PC-9 (cell line): ENCODE measurements around the gene SCAMP1. TPM values are rescaled to one million over a fixed set of nuclear protein-coding genes. Genes with fewer than 3 reads are reported as not detected.

Experiments used
- BruUV-seq: library from RNA; stranded (reverse); fragments of 400-500 nt; replicated peaks from 2 replicates; lab custom pipeline; 2021; lab: Mats Ljungman, UMichigan
- CTCF ChIA-PET: fragments of 300-600 bp; sonication (Branson Sonifier 250); formaldehyde crosslinking; loops from one replicate; lab custom pipeline; 2022; ENCODE audit warnings: antibody characterized with exemption; lab: Charles Lee
- POLR2A ChIA-PET: fragments of 300-600 bp; sonication (Branson Sonifier 250); formaldehyde crosslinking; loops from one replicate; lab custom pipeline; 2022; ENCODE audit warnings: antibody characterized with exemption; ENCODE audit not compliant: unreplicated experiment; lab: Charles Lee
- DNase-seq, 2 experiments: peaks; one replicate each; pipeline versions ENCODE4 v3.0.0 to v3.0.0-alpha.2; 2015 to 2022; ENCODE audit warnings: mixed read lengths in 1 of 2
- H2AFZ ChIP-seq: fragments of 200-600 bp; sonication (generic); 2 replicates; pipeline ENCODE4 v1.8.1; 2017; ENCODE audit warnings: antibody characterized with exemption
- H3F3A ChIP-seq: fragments of 200-600 bp; sonication (generic); 2 replicates; pipeline ENCODE4 v1.8.1; 2017; ENCODE audit warnings: antibody characterized with exemption, mild to moderate bottlenecking, low read depth; ENCODE audit not compliant: insufficient read depth
- H3K27ac ChIP-seq: fragments of 200-600 bp; sonication (generic); 2 replicates; pipeline ENCODE4 v1.6.1; 2016; ENCODE audit warnings: mixed run types
- H3K27me3 ChIP-seq: fragments of 200-600 bp; sonication (generic); 2 replicates; pipeline ENCODE4 v1.6.1; 2016; ENCODE audit warnings: low read depth, mixed run types; ENCODE audit not compliant: insufficient read depth
- H3K36me3 ChIP-seq: fragments of 200-600 bp; sonication (generic); 2 replicates; pipeline ENCODE4 v1.6.1; 2016; ENCODE audit warnings: low read depth, mixed run types
- H3K4me1 ChIP-seq: fragments of 200-600 bp; sonication (generic); replicated peaks from 2 replicates; pipeline ENCODE4 v1.6.1; 2016; ENCODE audit warnings: mixed run types; ENCODE audit not compliant: insufficient read depth
- H3K4me2 ChIP-seq: fragments of 200-600 bp; sonication (generic); 2 replicates; pipeline ENCODE4 v1.6.1; 2017; ENCODE audit warnings: mixed run types
- H3K4me3 ChIP-seq: fragments of 200-600 bp; sonication (generic); 2 replicates; pipeline ENCODE4 v1.6.1; 2016; ENCODE audit warnings: mixed run types
- H3K79me2 ChIP-seq: fragments of 200-600 bp; sonication (generic); 2 replicates; pipeline ENCODE4 v1.6.1; 2017; ENCODE audit warnings: low read depth, mixed run types
- H3K9me2 ChIP-seq: fragments of 200-600 bp; sonication (generic); 2 replicates; pipeline ENCODE4 v1.8.1; 2017; ENCODE audit warnings: mild to moderate bottlenecking; ENCODE audit not compliant: insufficient read depth
- H3K9me3 ChIP-seq: fragments of 200-600 bp; sonication (generic); 2 replicates; pipeline ENCODE4 v1.8.1; 2016; ENCODE audit warnings: low read depth; ENCODE audit not compliant: insufficient read depth
- H4K20me1 ChIP-seq: fragments of 200-600 bp; sonication (generic); 2 replicates; pipeline ENCODE4 v1.8.1; 2017; ENCODE audit not compliant: insufficient read depth
- EZH2 ChIP-seq: fragments of 200-600 bp; sonication (generic); IDR thresholded peaks from 2 replicates; pipeline ENCODE4 v1.8.0; 2017; ENCODE audit warnings: antibody characterized with exemption, low read depth
- intact Hi-C: fragments of 100-400 bp; cut with micrococcal nuclease; formaldehyde crosslinking; loops from one replicate; pipeline ENCODE4 v1.10.0; 2022; ENCODE audit not compliant: unreplicated experiment
- total RNA-seq: library from RNA; stranded (reverse); gene quantifications from 2 replicates; pipeline ENCODE4 v1.2.3, GENCODE V29; 2021
- TF ChIP-seq, protein P1 (sequence below): fragments of 200-600 bp; sonication (generic); conservative IDR thresholded peaks from 2 replicates; pipeline ENCODE4 v1.6.1; 2017; ENCODE audit warnings: mixed run types, antibody characterized with exemption, mild to moderate bottlenecking, moderate library complexity

SCAMP1 gene
- total RNA-seq, 1 experiment from 2014 or later, result 38.7 TPM

- intact Hi-C loops, result no loop called here
- POLR2A ChIA-PET, result no interaction called here
- Histone ChIP-seq H3K27me3 (no peaks in the 10 kb centered on the region), H4K20me1 (no peaks in the 10 kb centered on the region), H3K4me3 (no peak overlapping the region), H3K4me2 (no peak overlapping the region), H3K79me2 (no peaks in the 10 kb centered on the region), H3K27ac (no peak overlapping the region), H3K9me2 (no peaks in the 10 kb centered on the region), H3F3A (no peaks in the 10 kb centered on the region), H2AFZ (no peak overlapping the region), H3K4me1 (no peaks in the 10 kb centered on the region), H3K9me3 (peaks cover 13% of the 10 kb centered on the region), H3K36me3 (no peaks in the 10 kb centered on the region)
- DNase-seq, result no peak
- TF ChIP-seq, protein P1, sequence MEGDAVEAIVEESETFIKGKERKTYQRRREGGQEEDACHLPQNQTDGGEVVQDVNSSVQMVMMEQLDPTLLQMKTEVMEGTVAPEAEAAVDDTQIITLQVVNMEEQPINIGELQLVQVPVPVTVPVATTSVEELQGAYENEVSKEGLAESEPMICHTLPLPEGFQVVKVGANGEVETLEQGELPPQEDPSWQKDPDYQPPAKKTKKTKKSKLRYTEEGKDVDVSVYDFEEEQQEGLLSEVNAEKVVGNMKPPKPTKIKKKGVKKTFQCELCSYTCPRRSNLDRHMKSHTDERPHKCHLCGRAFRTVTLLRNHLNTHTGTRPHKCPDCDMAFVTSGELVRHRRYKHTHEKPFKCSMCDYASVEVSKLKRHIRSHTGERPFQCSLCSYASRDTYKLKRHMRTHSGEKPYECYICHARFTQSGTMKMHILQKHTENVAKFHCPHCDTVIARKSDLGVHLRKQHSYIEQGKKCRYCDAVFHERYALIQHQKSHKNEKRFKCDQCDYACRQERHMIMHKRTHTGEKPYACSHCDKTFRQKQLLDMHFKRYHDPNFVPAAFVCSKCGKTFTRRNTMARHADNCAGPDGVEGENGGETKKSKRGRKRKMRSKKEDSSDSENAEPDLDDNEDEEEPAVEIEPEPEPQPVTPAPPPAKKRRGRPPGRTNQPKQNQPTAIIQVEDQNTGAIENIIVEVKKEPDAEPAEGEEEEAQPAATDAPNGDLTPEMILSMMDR, result no peak
- TF ChIP-seq EZH2, result no peak
- BruUV-seq, result no TSS peak
- CTCF ChIA-PET, result no interaction called here
Measured at GRCh38 chr5:78334811-78335210, 25.6 kb upstream of the SCAMP1 start.

- Histone ChIP-seq H3K9me2 (no peaks in the 10 kb centered on the region), H2AFZ (no peak overlapping the region), H4K20me1 (no peaks in the 10 kb centered on the region), H3K36me3 (no peaks in the 10 kb centered on the region), H3K27ac (no peak overlapping the region), H3F3A (no peaks in the 10 kb centered on the region), H3K4me3 (no peak overlapping the region), H3K27me3 (no peaks in the 10 kb centered on the region), H3K4me1 (no peaks in the 10 kb centered on the region), H3K79me2 (no peaks in the 10 kb centered on the region), H3K4me2 (no peak overlapping the region), H3K9me3 (peaks cover 13% of the 10 kb centered on the region)
- CTCF ChIA-PET, result no interaction called here
- POLR2A ChIA-PET, result interaction anchor here (0.7 kb wide), 1 partner anchor 38 kb away, joined by 5 read pairs; no protein-coding TSS in a partner anchor
- BruUV-seq, result no TSS peak
- intact Hi-C loops, result no loop called here
- DNase-seq, result no peak
- TF ChIP-seq, protein P1, result no peak
- no peak for TF ChIP-seq EZH2
Measured at GRCh38 chr5:78335976-78336375, 24.4 kb upstream of the SCAMP1 start.

- Histone ChIP-seq H3K4me2 (no peak overlapping the region), H3K4me1 (no peaks in the 10 kb centered on the region), H3F3A (no peaks in the 10 kb centered on the region), H3K36me3 (no peaks in the 10 kb centered on the region), H2AFZ (no peak overlapping the region), H3K9me3 (peaks cover 13% of the 10 kb centered on the region), H3K79me2 (no peaks in the 10 kb centered on the region), H3K4me3 (no peak overlapping the region), H4K20me1 (no peaks in the 10 kb centered on the region), H3K9me2 (no peaks in the 10 kb centered on the region), H3K27ac (no peak overlapping the region), H3K27me3 (no peaks in the 10 kb centered on the region)
- CTCF ChIA-PET, result no interaction called here
- no TSS peak for BruUV-seq
- intact Hi-C loops, result no loop called here
- TF ChIP-seq, protein P1, result no peak
- no peak for TF ChIP-seq EZH2
- DNase-seq, result no peak
- POLR2A ChIA-PET, result interaction anchor here (0.7 kb wide), 1 partner anchor 39 kb away, joined by 5 read pairs; no protein-coding TSS in a partner anchor
Measured at GRCh38 chr5:78336698-78337097, 23.7 kb upstream of the SCAMP1 start.
